ENCODE measurements around the gene GPR137. TPM values are rescaled to one million over a fixed set of nuclear protein-coding genes. Genes with fewer than 3 reads are reported as not detected.
A peak's percentile ranks its signal among the peaks of the same experiment; 100 is the strongest.

Gene GPR137
- total and polyA plus RNA-seq, 9 of the 15 experiments (the other 6 are each of a cell fraction or from before 2014, with no cell fraction given), result 0.32 to 26.7 (median 10.7) TPM

DNA sequence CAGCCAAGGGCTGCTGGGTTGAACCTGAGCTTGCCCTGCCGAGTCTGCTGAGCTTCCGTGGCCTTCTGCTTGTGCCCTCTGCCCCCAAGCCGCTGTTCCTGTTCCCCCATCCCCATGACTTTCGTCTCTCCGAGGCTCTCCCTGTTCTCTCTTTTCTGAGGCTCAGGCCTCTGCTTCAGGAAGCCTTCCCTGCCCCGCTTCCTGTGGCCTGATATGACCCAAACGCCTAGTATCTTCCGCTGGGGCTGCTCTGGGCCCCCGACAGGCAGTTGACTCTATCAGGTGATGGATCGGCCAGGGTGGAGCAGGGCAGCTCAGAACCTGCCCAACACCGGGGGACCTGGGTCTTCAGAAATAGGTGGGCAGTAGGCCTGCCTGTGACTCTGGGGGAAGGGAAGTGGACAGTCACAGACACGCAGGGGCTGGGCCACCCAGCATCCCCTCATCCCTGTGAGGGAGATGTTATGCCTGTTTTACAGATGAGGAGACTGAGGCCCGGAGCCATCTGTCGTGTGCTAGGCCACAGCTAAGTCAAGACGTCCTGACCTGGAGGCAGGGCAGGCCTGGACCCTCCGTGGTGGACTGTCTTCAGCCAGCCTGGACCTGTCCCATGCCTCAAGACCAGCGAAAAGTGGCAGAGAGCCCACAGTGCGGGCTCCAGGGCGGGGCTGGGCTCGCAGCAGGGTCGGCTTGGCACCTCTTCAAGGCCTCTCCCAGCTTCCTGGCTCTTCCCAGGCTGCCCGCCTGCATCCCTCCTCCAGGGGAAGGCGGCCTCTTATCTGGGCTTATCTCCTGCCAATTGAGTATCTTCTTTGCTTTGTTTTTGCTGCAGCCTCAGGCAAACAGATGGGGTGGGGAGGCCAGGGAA, 17.4 kb upstream of the GPR137 start:
- Histone ChIP-seq H3K27ac (ENCODE audit: extremely low read depth, low read depth, low read length) (peak overlapping the region; percentile 96), H3K79me2 (ENCODE audit: control insufficient read depth, insufficient read depth, low read length) (peaks cover 36% of the 10 kb centered on the region), H4K20me1 (replicated peaks; ENCODE audit: control insufficient read depth, insufficient read depth, low read length) (no peaks in the 10 kb centered on the region), H3K36me3 (ENCODE audit: control insufficient read depth, insufficient read depth, low read length) (peaks cover 49% of the 10 kb centered on the region), H3K9me1 (ENCODE audit: control insufficient read depth, insufficient read depth, low read length) (peaks cover 3% of the 10 kb centered on the region), H3K4me2 (ENCODE audit: insufficient read depth, low read length) (peak overlapping the region; percentile 92), H3K4me1 (replicated peaks in 1 of 2; ENCODE audit: control insufficient read depth in 2 of 2, insufficient read depth in 2 of 2, low read length in 2 of 2) (peaks cover 28 to 59% of the 10 kb centered on the region in 2 experiments), H3K9ac (ENCODE audit: insufficient read depth in 1 of 2, low read depth in 2 of 2, low read length in 2 of 2) (peak overlapping the region; percentile 89 to 99), H3K27me3 (ENCODE audit: control insufficient read depth in 2 of 2, insufficient read depth in 2 of 2, low read length in 2 of 2) (no peaks in the 10 kb centered on the region), H2AFZ (ENCODE audit: low read depth, low read length) (no peak overlapping the region; the same call in 1 of the 2 replicates), H3K4me3 (peak overlapping the region; percentile 60), H3K9me3 (replicated peaks; ENCODE audit: control insufficient read depth, insufficient read depth, low read depth, low read length) (no peaks in the 10 kb centered on the region)
- WGBS (ENCODE audit: insufficient coverage, low coverage, missing lambda C conversion rate), result 31% methylated on average over 21 of the region's 23 CpGs
- in situ Hi-C loops (cut with MboI) (no loop called here), intact Hi-C loops (cut with micrococcal nuclease) (loop anchor here (2.0 kb wide), 1 partner anchor 21 kb away; the partner anchor contains the start of gene PPP1R14B)
- ChIA-PET CTCF (ENCODE audit: low intra/inter-chr PET ratio) (interaction anchor here (2.6 kb wide), 1 partner anchor 64 kb away, joined by 11 read pairs; no protein-coding TSS in a partner anchor), POLR2A (interaction anchor here (0.6 to 5.7 kb wide), 15 partner anchors 8 to 74 kb away, joined by 3 to 58 read pairs (median 4); partner anchors contain the start of genes BAD, CATSPERZ, ESRRA and FERMT3)
- no peak for ATAC-seq
- peak in 2 of 4 experiments; percentile 41 to 47 for DNase-seq (ENCODE audit: extremely low read depth in 1 of 4, low spot score in 3 of 4)
- no peak for FAIRE-seq
- BruUV-seq (replicated peaks), result no TSS peak
- TF ChIP-seq NEUROD1 (IDR thresholded peaks at IDR 0.05; ENCODE audit: borderline replicate concordance, low read depth, low read length, partially characterized antibody) (peak; percentile 28), BCOR (IDR thresholded peaks at IDR 0.05) (peak; percentile 72), KDM1A (IDR thresholded peaks at IDR 0.05) (peak; percentile 71 to 74), CBX2 (IDR thresholded peaks at IDR 0.05; ENCODE audit: insufficient read depth, low read length, poor library complexity, severe bottlenecking) (no peak), KLF13 (tag; IDR thresholded peaks at IDR 0.05; ENCODE audit: borderline replicate concordance, low read depth) (no peak), SETDB1 (IDR thresholded peaks at IDR 0.05; ENCODE audit: low read length) (no peak), KLF6 (CRISPR knock-in tag; IDR thresholded peaks at IDR 0.05; ENCODE audit: borderline replicate concordance) (no peak), RCOR1 (IDR thresholded peaks at IDR 0.05; ENCODE audit: borderline replicate concordance in 1 of 2, low read depth in 2 of 2, low read length in 2 of 2) (peak; percentile 21 to 43; a peak in 1 of 4 replicates), HDGF (IDR thresholded peaks at IDR 0.05) (no peak), ZSCAN29 (IDR thresholded peaks at IDR 0.05) (peak; percentile 44; the same call in 1 of the 2 replicates), FOXK1 (CRISPR knock-in tag; IDR thresholded peaks at IDR 0.05; ENCODE audit: borderline replicate concordance) (no peak), HNRNPK (IDR thresholded peaks at IDR 0.05; ENCODE audit: low read depth, low read length, poor library complexity, severe bottlenecking) (no peak), ZNF347 (CRISPR knock-in tag; IDR thresholded peaks at IDR 0.05; ENCODE audit: low read depth) (no peak), GATA2 (CRISPR knock-in tag; IDR thresholded peaks at IDR 0.05) (peak; percentile 50; the same call in 1 of the 2 replicates)
- TF ChIP-seq, protein P1, sequence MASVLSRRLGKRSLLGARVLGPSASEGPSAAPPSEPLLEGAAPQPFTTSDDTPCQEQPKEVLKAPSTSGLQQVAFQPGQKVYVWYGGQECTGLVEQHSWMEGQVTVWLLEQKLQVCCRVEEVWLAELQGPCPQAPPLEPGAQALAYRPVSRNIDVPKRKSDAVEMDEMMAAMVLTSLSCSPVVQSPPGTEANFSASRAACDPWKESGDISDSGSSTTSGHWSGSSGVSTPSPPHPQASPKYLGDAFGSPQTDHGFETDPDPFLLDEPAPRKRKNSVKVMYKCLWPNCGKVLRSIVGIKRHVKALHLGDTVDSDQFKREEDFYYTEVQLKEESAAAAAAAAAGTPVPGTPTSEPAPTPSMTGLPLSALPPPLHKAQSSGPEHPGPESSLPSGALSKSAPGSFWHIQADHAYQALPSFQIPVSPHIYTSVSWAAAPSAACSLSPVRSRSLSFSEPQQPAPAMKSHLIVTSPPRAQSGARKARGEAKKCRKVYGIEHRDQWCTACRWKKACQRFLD (CRISPR knock-in tag; IDR thresholded peaks at IDR 0.05), result peak; percentile 4; the same call in 1 of the 2 replicates
- TF ChIP-seq, protein P2, sequence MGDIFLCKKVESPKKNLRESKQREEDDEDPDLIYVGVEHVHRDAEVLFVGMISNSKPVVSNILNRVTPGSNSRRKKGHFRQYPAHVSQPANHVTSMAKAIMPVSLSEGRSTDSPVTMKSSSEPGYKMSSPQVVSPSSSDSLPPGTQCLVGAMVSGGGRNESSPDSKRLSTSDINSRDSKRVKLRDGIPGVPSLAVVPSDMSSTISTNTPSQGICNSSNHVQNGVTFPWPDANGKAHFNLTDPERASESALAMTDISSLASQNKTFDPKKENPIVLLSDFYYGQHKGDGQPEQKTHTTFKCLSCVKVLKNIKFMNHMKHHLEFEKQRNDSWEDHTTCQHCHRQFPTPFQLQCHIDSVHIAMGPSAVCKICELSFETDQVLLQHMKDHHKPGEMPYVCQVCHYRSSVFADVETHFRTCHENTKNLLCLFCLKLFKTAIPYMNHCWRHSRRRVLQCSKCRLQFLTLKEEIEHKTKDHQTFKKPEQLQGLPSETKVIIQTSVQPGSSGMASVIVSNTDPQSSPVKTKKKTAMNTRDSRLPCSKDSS (IDR thresholded peaks at IDR 0.05; ENCODE audit: low read depth, partially characterized antibody), result no peak
- TF ChIP-seq, protein P3, sequence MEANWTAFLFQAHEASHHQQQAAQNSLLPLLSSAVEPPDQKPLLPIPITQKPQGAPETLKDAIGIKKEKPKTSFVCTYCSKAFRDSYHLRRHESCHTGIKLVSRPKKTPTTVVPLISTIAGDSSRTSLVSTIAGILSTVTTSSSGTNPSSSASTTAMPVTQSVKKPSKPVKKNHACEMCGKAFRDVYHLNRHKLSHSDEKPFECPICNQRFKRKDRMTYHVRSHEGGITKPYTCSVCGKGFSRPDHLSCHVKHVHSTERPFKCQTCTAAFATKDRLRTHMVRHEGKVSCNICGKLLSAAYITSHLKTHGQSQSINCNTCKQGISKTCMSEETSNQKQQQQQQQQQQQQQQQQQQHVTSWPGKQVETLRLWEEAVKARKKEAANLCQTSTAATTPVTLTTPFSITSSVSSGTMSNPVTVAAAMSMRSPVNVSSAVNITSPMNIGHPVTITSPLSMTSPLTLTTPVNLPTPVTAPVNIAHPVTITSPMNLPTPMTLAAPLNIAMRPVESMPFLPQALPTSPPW (CRISPR knock-in tag; IDR thresholded peaks at IDR 0.05), result no peak
